WI38 (cell line): ENCODE measurements around the gene ARHGEF4.
"Not testable (repeated sequence)": the region's sequence is repeated elsewhere in the genome, so short reads cannot be mapped to it uniquely, and the experiment has no call there.

Experiments used
- H3K4me3 ChIP-seq: 2 replicates; pipeline ENCODE4 v1.5.1; 2011; ENCODE audit warnings: low read depth, mild to moderate bottlenecking, control low read depth, low read length
- CTCF ChIP-seq: IDR thresholded peaks from 2 replicates; pipeline ENCODE4 v1.5.1; 2012; ENCODE audit warnings: low read depth, mild to moderate bottlenecking, control low read depth, low read length

Gene ARHGEF4

GRCh38 chr2:131058920-131059319 is 222.2 kb downstream of the ARHGEF4 start:
- no peak overlapping the region for H3K4me3 ChIP-seq
- no peak for TF ChIP-seq CTCF

GRCh38 chr2:131063501-131064283 is 227.0 kb downstream of the ARHGEF4 start:
- no peak for TF ChIP-seq CTCF

DNA sequence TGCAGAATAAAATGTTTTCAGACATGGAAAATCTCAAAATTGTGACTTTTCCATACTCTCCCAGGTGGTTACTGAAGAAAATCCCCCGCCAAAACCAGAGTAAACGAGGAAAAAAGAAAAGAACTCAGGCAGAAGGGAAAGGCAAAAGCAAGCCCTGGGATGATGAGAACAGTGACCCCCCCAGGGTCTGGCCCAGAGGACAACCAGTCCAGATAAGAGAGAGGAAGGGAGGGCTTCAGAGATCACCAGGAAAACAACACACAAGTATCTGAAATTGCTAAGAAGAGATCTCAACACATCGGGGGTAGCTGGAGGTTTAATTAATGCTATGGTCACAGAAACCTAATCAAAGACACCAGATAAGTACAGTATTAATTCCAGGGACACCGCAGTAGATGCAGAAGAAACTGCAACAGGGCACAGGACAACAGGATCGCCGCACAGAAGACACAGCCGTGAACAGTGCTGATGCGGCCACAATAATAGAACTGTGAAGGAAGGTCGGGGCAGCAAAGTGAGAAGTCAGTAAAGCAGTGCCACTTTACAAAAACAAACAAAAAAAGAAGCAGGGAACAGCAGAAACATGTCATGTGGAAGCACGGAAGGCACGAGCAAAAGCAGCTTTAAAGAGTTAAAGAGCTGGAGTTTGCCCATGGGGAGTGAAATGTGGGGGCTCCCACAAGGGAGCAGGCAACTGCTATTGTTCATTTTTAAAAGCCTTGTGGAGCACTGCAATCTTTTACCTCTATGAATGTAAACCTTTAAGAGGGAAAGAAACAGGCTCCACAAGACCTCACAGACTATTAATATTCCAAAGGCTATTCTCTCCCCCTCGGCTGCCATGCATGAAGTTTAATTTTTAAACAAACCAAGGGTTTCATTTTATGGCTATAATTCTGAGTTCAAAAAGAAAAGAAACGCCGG is 228.1 kb downstream of the ARHGEF4 start:
- no peak overlapping the region for H3K4me3 ChIP-seq
- TF ChIP-seq CTCF = no peak

More at GRCh38 chr2:131063501-131064283, 227.0 kb downstream of the ARHGEF4 start:
- H3K4me3 ChIP-seq = no peak overlapping the region

DNA sequence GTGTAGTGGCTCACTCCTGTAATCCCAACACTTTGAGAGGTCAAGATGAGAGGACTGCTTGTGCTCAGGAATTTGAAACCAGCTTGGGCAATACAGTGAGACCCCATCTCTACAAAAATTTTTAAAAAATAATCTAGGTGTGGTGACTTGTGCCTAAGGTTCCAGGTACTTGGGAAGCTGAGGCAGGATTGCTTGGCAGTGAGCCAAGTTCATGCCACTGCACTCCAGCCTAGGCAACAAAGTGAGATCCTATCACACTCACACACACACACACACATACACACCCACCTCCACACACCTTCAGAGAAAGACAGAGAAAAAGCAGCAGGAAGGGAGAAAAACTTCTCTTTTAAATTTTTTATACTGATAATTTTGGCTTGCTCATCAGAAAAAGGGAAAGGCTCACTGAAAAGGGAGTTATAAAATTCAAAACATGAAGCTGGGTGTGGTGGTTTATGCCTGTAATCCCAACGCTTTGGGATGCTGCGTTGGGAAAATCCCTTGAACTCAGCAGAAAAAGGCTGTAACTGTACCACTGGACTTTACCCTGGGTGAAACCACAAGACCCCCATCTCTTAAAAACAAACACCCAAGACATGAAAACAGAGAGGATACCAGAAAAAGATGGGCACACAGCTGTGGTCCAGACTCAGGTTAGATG is 230.9 kb downstream of the ARHGEF4 start:
- TF ChIP-seq CTCF = no peak
- no peak overlapping the region for H3K4me3 ChIP-seq

DNA sequence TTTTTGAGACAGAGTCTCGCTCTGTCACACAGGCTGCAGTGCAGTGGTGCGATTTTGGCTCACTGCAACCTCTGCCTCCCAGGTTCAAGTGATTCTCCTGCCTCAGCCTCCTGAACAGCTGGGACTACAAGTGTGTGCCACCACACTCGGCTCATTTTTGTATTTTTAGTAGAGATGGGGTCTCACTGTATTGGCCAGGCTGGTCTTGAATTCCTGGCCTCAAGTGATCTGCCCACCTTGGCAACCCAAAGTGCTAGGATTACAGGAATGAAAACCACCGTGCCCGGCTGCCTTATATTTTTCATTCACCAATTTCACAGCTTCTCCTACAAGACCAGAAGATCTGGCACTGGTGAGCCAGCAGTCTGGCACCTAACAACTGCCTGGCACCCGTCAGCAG is 231.5 kb downstream of the ARHGEF4 start:
- not testable (repeated sequence) for H3K4me3 ChIP-seq

GRCh38 chr2:131075578-131075977 is 238.9 kb downstream of the ARHGEF4 start:
- H3K4me3 ChIP-seq = not testable (repeated sequence)

DNA sequence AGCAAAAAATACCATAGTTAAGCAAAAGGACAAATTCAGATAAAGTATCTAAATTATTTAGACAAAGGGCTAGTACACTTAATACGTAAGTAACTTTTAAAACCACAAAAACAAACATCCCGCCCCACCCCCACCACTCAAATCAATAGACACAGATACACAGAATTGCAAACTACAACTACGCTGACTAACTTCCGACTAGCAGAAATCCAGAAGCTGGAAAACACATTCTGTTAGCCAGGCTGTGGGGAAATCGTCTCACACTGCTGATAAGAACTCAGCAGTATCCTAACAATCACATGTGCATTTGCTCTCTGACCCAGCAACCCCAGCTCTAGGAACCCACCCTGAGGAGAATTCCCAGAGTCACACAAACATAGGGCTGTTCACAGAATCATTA is 240.0 kb downstream of the ARHGEF4 start:
- no peak overlapping the region for H3K4me3 ChIP-seq
- TF ChIP-seq CTCF = no peak

DNA sequence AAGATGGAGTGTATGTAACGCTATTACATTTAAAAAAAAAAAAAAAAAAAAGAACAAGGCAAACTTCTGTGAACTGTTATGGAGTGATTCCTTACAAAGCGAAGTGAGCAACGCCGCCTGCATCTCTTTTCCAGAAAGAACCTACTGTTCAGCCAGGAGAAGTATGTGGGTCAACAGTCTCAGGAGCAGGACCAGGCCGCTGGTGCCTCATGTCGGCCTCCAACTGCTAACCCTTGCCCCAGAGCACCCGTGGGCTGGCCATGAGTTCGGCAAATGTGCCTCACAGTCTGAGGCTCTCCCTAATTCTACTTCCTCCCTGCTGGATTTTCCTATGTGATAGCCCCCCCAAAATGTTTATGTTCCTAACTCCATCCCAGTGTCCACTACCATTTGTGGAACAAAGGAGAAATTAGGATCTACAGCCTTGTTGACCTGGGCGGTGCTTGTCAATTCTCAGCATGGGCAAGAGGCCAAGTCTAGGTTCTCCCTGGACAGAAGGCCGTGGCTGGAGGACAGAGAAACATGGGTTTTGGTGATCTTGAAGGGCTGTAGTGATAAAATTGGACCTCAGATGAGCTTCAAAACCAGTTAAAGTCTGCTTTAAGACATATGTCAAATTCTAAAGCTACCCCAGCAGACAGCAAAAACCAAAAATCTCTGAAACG is 240.6 kb downstream of the ARHGEF4 start:
- H3K4me3 ChIP-seq = no peak overlapping the region
- no peak for TF ChIP-seq CTCF
